HL-60/S4 (cell line): ENCODE results near the gene COL6A2.

Source experiments
- in situ Hi-C: fragments of 300-500 bp; cut with MboI; formaldehyde crosslinking; loops from 2 replicates; pipeline ENCODE4 v1.14.3; 2022; ENCODE audit warnings: low sequenced_read_pairs

The COL6A2 gene

GRCh38 chr21:46151989-46152926 is 54.3 kb downstream of the COL6A2 start:
- in situ Hi-C loops: no loop called here

GRCh38 chr21:46152927-46153246 is 55.0 kb downstream of the COL6A2 start:
- in situ Hi-C loops: no loop called here

DNA sequence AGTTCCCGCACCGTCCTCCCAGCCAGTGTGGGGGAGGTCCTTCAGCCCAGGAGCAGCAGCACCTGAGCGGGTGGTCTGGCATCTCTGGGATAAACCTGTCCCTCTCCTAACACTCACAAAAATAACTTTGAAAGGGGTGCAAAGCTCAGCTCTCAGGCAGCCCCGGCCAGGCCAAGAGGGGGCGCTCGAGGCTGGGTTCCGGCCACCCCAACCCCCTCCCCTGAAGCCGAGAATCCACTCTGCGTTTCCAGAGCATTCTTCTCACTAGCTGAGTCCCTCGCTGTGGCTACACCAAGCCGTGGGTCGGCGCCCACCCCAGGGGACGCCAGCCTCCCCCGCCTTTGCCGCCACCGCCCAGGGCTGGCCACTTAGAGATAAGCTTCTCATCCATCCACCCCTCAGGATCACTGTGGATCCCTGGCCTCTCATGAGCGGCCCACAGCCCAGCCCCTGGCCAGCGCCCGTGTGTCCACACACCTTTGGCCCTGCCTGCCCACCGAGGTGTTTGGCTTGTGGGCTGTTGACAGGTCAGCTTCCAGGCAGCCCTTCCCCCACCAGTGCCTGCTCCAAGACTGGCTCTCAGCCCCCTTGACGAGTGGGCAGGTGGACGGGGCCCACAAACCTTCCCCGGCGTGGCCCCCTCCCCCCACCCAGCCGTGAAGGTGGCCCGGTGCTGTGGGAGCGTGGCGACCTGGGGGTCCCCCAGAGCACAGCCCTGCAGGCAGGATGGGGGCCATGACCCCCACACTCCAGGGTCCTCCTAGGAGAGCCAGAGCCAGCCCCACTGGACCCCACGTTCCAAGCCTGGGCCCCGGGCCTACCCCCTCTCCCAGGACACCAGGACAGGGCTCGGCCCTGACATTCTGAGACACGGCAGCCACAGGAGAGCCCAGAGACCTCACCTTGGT is 55.6 kb downstream of the COL6A2 start:
- in situ Hi-C loops: no loop called here

GRCh38 chr21:46154155-46154954 is 56.4 kb downstream of the COL6A2 start:
- in situ Hi-C loops: no loop called here

DNA sequence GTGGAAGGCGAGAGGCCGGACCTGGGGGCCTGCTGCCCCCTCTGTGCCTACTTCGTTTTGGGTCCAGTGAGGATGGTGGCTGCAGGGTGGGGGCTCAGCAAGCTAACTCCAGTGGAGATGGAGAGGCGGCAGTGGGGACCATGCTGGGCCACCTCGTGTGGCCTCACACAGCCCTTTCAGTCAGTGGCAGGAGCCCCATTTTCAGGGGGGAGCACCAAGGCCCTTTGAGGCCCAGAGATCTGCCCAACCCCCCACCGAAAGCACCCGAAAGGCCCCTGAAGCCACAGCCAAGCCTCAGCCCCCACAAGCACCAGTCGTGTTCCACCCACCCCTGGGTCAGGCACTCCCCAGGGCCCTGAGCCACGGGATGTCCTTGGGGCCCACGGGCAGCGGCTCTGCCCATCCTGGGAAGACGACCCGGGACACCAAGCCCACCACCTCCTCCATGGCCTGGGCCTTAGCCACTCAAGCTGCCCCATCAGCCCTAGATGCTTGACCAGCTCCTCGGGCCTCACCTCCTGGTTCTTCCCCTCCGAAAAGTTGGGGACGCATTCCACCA is 57.1 kb downstream of the COL6A2 start:
- in situ Hi-C loops: no loop called here

GRCh38 chr21:46155514-46156377 is 57.8 kb downstream of the COL6A2 start, which contains the start of gene FTCD:
FTCD (minus strand) TSS chr21:46155579; CDS start chr21:46155523, 56 bp downstream.
- in situ Hi-C loops: no loop called here

DNA sequence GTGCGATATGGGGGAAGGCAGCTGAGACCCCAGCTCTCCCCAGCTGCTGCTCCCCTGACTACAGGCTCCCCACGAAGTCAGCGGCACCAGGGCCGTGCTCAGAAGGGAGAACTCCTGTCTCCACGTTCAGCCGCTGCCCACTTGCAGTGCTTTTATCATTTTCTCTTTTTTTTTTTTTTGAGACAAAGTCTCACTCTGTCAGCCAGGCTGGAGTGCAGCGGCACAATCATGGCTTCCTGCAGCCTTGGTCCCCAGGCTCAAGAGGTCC is 58.4 kb downstream of the COL6A2 start:
- in situ Hi-C loops: no loop called here

DNA sequence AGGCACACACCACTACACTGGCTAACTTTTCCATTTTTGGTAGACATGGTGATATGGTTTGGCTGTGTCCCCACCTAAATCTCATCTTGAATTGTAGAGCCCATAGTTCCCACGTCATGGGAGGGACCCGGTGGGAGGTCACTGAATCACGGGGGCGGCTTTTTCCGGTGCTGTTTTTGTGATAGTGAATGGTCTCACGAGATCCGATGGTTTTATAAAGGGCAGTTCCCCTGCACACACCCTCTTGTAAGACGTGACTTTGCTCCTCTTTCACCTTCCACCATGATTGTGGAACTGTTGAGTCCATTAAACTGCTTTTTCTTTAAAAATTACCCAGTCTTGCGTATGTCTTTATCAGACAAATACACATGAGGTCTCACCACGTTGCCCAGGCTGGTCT is 58.8 kb downstream of the COL6A2 start:
- in situ Hi-C loops: no loop called here

- in situ Hi-C loops: no loop called here
Measured at GRCh38 chr21:46157396-46157986, 59.6 kb downstream of the COL6A2 start.

DNA sequence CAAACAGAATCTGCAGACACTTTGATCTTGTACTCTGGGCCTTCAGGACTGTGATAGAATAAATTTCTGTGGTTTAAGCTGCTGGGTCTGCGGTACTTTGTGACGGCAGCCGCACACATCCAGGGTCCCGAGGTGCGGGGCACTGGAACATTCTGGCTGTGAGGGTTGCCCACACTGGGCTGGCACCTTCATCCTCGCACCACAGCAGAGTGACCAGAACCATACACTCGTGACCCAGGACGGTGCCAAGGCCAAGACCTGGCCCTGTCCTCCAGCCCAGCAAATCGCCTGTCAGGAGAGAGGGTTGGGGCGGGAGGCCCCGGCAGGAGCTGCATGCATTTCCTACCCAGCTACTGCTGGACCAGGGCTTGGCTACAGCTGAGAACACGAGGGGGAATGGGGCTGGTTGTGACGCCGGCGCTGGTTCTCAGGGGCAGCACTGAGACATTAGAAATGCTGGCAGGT is 60.1 kb downstream of the COL6A2 start:
- in situ Hi-C loops: no loop called here

GRCh38 chr21:46158666-46159300 is 60.9 kb downstream of the COL6A2 start:
- in situ Hi-C loops: no loop called here

GRCh38 chr21:46159390-46159789 is 61.5 kb downstream of the COL6A2 start:
- in situ Hi-C loops: no loop called here

DNA sequence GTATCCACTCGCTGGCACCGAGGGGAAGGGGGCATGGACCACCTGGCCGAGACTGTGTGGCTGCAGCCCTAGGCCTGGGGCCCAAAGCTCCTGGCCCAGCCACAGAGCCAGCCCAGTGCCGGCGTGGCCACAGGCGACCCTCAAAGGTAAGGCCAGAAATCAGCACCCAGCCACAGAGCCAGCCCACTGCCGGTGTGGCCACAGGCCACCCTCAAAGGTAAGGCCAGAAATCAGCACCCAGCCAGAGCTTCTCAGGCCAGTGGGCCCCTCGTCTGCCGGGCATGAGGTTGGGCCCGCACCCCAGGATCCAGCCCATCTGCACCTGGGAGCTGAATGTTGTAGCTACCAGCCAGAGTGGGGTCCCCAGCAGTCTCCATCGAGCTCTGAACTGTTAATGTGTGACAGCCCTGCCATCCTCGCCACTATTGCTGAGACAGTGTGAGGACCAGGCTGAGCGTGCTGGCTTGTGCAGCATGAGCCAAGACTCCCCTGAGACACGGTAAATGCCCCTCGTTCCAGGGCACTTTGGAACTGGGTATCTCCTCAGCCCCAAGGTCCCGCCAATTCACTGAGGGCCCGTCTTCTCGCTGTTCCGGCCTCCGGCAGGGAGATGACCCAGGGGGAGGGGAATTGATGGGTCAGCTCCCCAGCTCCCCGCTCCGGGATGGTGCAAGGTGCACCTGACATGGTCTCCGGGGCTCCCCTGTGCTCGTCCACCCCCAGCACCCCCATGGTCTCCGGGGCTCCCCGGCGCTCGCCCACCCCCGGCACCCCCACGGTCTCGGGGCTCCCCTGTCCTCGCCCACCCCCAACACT is 62.1 kb downstream of the COL6A2 start:
- in situ Hi-C loops: no loop called here

DNA sequence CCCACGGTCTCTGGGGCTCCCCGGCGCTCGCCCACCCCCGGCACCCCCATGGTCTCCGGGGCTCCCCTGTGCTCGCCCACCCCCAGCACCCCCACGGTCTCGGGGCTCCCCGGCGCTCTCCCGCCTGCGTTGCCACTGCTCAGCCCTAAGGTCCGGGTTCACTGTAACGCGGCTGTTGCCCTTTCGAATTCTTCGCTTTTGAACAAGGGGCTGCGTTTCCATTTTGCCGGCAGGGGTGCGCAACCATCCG is 62.7 kb downstream of the COL6A2 start:
- in situ Hi-C loops: no loop called here

- in situ Hi-C loops: no loop called here
Measured at GRCh38 chr21:46160907-46161632, 63.2 kb downstream of the COL6A2 start.

DNA sequence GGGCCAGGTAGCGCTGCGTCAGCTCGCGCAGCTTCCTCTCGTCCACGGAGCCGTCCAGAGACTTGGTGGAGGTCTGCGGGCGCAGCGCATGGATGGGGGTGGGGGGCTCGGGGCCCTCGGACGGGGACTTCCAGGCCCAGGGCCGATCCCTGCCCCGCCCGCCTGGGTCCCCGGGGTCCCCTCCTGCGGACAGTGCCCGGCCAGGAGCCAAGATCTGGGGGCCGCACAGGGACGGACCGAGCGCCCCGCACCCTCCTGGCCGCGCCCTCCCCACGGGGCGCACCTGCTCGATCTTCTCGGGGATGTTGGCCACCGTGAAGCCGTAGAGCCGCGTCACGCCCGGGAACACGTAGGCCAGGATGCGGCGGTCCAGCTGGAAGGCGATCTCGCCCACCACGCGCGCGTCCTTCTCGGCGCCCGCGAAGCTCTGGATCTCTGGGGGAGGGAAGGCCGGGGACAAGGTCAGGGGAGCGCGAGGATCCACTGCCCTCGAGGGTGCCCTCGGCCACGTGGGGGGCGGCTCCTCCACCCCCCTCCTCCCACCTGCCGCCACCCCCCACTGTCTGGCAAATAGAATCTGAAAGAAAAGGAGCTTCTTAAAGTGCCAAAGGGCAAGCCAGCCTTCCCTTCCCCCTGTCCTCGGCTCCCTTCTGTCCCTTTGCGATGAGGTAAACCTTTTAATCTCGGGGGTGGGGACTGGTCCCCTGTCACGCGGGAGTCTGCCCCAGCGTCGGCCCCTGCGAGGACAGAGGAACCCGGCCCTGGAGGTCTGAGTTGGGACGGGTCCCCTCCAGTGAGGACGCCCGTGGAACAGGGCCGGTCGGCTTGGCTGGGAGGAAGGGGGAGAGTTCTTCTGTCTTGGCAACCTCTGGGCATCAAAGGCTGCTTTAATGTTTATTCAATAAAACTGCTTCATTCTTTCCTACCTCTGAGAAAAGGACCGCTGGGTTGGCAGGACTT is 64.0 kb downstream of the COL6A2 start:
- in situ Hi-C loops: no loop called here

- in situ Hi-C loops: no loop called here
Measured at GRCh38 chr21:46163380-46163779, 65.5 kb downstream of the COL6A2 start.
